ENCODE data around the gene FEM1A.

Gene FEM1A

DNA sequence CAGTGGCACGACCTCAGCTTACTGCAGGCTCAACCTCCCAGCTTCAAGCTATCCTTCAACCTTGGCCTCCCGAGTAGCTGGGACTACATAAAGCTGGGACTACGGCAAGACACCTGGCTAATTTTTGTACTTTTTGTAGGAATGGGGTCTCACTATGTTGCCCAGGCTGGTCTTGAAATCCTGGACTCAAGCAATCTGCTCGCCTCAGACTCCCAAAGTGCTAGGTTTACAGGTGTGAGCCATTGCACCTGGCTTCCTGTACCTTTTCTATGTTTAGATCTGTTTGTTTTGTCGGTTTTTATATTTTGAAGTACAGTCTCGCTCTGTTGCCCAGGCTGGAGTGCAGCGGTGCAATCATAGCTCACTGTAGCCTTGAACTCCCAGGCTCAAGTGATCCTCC is 57.5 kb downstream of the FEM1A start:
- DNase-seq (ENCODE audit: low read depth): no peak

Measured in GM04503 (cell line).